A673 (cell line): Measurements from ENCODE around the gene RNFT2. TPM values are rescaled to one million over a fixed set of nuclear protein-coding genes. Genes with fewer than 3 reads are reported as not detected.

Experiments
- BruUV-seq: library from RNA; stranded (reverse); fragments of 400-500 nt; replicated peaks from 2 replicates; lab custom pipeline; 2021; lab: Mats Ljungman, UMichigan
- CTCF ChIA-PET: fragments of 300-600 bp; sonication (Branson Sonifier 250); formaldehyde crosslinking; loops from one replicate; lab custom pipeline; 2022; ENCODE audit warnings: antibody characterized with exemption; lab: Charles Lee
- POLR2A ChIA-PET: fragments of 300-600 bp; sonication (Branson Sonifier 250); formaldehyde crosslinking; loops from one replicate; lab custom pipeline; 2022; ENCODE audit warnings: antibody characterized with exemption; ENCODE audit not compliant: low non-redundant PET; lab: Charles Lee
- DNase-seq: peaks from one replicate; pipeline ENCODE4 v3.0.0-alpha.2; 2015; ENCODE audit warnings: low spot score
- H3K27ac ChIP-seq: fragments of 200-600 bp; sonication (generic); 2 replicates; pipeline ENCODE4 v1.5.1; 2016; ENCODE audit warnings: mixed run types, low read depth, mild to moderate bottlenecking, mixed read lengths, antibody characterized with exemption, low read length; ENCODE audit not compliant: poor library complexity, severe bottlenecking
- H3K27me3 ChIP-seq: fragments of 200-600 bp; sonication (generic); replicated peaks from 2 replicates; pipeline ENCODE4 v1.6.1; 2017; ENCODE audit warnings: mixed run types, low read depth, mild to moderate bottlenecking, mixed read lengths, antibody characterized with exemption, low read length; ENCODE audit not compliant: insufficient read depth, poor library complexity
- H3K36me3 ChIP-seq: fragments of 200-600 bp; sonication (generic); 2 replicates; pipeline ENCODE4 v1.6.1; 2016; ENCODE audit warnings: mixed run types, mild to moderate bottlenecking, mixed read lengths, antibody characterized with exemption, low read length; ENCODE audit not compliant: insufficient read depth, poor library complexity, severe bottlenecking
- H3K4me1 ChIP-seq: fragments of 200-600 bp; sonication (generic); 2 replicates; pipeline ENCODE4 v1.6.1; 2017; ENCODE audit warnings: mixed run types, mild to moderate bottlenecking, mixed read lengths, antibody characterized with exemption, low read length; ENCODE audit not compliant: insufficient read depth, poor library complexity, severe bottlenecking
- H3K4me3 ChIP-seq: fragments of 200-600 bp; sonication (generic); 2 replicates; pipeline ENCODE4 v1.5.1; 2016; ENCODE audit warnings: low read depth, mixed run types, mild to moderate bottlenecking, mixed read lengths, low read length; ENCODE audit not compliant: poor library complexity, severe bottlenecking
- H3K9me3 ChIP-seq: fragments of 200-600 bp; sonication (generic); 2 replicates; pipeline ENCODE4 v1.6.1; 2016; ENCODE audit warnings: mixed run types, low read depth, mild to moderate bottlenecking, mixed read lengths, antibody characterized with exemption, low read length; ENCODE audit not compliant: poor library complexity, severe bottlenecking
- EZH2 ChIP-seq: fragments of 200-600 bp; sonication (generic); IDR thresholded peaks from 2 replicates; pipeline ENCODE4 v1.6.1; 2017; ENCODE audit warnings: borderline replicate concordance, low read depth, mild to moderate bottlenecking, mixed read lengths, antibody characterized with exemption, low read length; ENCODE audit not compliant: poor library complexity, severe bottlenecking
- intact Hi-C: fragments of 100-400 bp; cut with micrococcal nuclease; formaldehyde crosslinking; loops from one replicate; pipeline ENCODE4 v1.10.0; 2022; ENCODE audit not compliant: unreplicated experiment
- total RNA-seq: library from RNA; stranded (reverse); gene quantifications from 2 replicates; pipeline ENCODE4 v1.2.3, GENCODE V29; 2021
- TF ChIP-seq, protein P1 (sequence below): fragments of 300-800, 200-600 bp; sonication (generic); conservative IDR thresholded peaks from 2 replicates; pipeline ENCODE4 v1.5.1; 2017; ENCODE audit warnings: low read depth, mild to moderate bottlenecking, antibody characterized with exemption, low read length, moderate library complexity, mixed read lengths

RNFT2 gene
- total RNA-seq, 1 experiment from 2014 or later, result 36.4 TPM

DNA sequence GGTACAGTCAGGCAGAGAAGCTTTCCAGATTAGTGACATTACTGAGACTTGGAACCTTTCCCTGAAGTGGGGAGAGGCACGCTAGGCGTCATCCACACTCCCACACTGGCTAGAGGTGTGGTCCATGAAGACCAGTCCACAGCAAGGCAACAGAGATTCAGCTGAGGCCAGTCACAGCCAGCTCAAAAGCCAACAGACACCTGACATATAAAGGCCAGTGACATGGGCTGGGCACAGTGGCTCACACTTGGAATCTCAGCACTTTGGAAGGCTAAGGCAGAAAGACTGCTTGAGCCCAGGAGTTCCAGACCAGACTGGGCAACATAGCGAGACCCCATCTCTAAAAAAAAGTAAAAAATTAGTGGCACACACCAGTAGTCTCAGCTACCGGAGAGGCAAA is 132.2 kb downstream of the RNFT2 start:
- CTCF ChIA-PET, result no interaction called here
- no peak for TF ChIP-seq EZH2
- TF ChIP-seq, protein P1, sequence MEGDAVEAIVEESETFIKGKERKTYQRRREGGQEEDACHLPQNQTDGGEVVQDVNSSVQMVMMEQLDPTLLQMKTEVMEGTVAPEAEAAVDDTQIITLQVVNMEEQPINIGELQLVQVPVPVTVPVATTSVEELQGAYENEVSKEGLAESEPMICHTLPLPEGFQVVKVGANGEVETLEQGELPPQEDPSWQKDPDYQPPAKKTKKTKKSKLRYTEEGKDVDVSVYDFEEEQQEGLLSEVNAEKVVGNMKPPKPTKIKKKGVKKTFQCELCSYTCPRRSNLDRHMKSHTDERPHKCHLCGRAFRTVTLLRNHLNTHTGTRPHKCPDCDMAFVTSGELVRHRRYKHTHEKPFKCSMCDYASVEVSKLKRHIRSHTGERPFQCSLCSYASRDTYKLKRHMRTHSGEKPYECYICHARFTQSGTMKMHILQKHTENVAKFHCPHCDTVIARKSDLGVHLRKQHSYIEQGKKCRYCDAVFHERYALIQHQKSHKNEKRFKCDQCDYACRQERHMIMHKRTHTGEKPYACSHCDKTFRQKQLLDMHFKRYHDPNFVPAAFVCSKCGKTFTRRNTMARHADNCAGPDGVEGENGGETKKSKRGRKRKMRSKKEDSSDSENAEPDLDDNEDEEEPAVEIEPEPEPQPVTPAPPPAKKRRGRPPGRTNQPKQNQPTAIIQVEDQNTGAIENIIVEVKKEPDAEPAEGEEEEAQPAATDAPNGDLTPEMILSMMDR, result no peak
- POLR2A ChIA-PET, result interaction anchor here (0.7 kb wide), 1 partner anchor 12 kb away, joined by 6 read pairs; no protein-coding TSS in a partner anchor
- H3K27me3 ChIP-seq, result no peaks in the 10 kb centered on the region
- intact Hi-C loops, result no loop called here
- H3K36me3 ChIP-seq, result no peaks in the 10 kb centered on the region
- no peak overlapping the region for H3K4me3 ChIP-seq
- DNase-seq, result no peak
- no peak overlapping the region for H3K27ac ChIP-seq
- H3K4me1 ChIP-seq, result no peaks in the 10 kb centered on the region
- H3K9me3 ChIP-seq, result no peaks in the 10 kb centered on the region
- no TSS peak for BruUV-seq

DNA sequence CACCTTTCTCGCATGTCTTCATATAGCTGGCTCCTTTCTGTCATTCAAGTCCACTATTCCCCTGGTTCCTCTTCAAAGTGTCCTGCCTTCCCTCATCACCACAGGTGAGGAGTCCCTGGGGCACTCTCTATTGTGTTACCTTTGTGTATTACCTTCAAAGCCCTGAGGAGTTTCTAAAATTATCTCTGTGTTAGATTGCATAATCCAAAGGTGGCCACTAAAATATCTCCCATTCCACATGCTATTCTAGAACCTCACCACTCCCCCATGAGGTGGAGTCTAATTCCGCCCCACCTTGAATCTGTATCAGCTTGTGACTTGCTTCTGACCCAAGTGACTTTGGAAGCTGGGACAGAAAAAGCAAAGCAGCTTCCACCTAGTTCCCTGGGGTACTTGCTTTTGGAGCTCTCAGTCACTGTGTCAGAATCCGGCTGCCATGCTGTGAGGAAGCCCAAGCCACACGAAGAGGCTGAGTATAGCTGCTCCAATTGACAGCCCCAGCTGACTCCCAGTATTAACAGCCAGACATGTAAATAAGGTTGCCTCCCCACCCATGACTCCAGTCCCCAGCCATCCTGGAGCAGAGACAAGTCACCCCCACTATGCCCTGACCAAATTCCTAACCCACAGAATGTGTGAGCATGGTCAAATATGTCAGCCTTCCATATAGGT is 136.3 kb downstream of the RNFT2 start:
- DNase-seq, result no peak
- no peak overlapping the region for H3K27ac ChIP-seq
- POLR2A ChIA-PET, result no interaction called here
- no peaks in the 10 kb centered on the region for H3K9me3 ChIP-seq
- H3K36me3 ChIP-seq, result no peaks in the 10 kb centered on the region
- no peak for TF ChIP-seq EZH2
- TF ChIP-seq, protein P1, result no peak
- intact Hi-C loops, result no loop called here
- no peak overlapping the region for H3K4me3 ChIP-seq
- BruUV-seq, result no TSS peak
- peaks cover 20% of the 10 kb centered on the region for H3K27me3 ChIP-seq
- peaks cover 9% of the 10 kb centered on the region for H3K4me1 ChIP-seq
- CTCF ChIA-PET, result interaction anchor here (0.6 kb wide), 1 partner anchor 11 kb away, joined by 3 read pairs; no protein-coding TSS in a partner anchor

DNA sequence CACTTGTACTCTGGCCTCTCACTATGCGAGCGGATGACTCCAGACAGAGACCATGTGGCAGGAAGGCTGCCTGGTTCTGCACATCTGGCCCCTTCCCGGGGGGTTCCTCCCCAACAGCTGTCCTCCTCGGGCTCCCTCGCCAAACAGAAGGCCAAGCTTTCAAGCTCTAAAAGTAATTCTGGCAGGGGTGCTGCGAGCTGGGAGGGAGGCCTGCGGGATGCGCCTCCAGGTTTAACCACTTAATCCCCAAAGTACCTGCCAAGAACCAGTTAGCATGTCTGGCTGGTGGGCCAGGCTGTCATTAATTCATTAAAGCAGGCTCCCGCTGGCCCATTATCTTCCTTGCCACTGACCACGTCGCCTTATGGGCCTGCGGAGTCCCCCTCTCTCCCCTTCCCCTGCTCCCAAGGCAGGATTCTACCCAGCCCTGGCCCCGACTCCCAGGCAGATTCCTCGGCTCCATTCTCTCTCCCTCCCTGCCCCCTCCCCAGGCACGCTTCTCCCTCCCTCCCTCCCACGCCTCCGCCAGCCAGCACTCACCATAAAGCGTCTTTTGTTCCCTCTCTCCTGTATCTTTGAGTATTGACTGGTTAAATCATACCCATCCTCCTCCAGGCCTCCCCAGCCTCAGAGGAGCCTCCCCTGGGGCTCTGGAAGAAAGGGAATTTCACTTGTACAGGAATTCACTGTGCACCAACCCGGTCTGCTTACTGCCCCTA is 138.2 kb downstream of the RNFT2 start:
- intact Hi-C loops, result no loop called here
- Histone ChIP-seq H3K27me3 (peaks cover 34% of the 10 kb centered on the region), H3K36me3 (no peaks in the 10 kb centered on the region), H3K9me3 (no peaks in the 10 kb centered on the region), H3K27ac (no peak overlapping the region), H3K4me3 (no peak overlapping the region), H3K4me1 (peaks cover 24% of the 10 kb centered on the region)
- TF ChIP-seq, protein P1, result no peak
- TF ChIP-seq EZH2, result no peak
- DNase-seq, result peak; percentile 53
- CTCF ChIA-PET, result no interaction called here
- POLR2A ChIA-PET, result no interaction called here
- no TSS peak for BruUV-seq
